Smooth muscle cell (in vitro differentiated cells): ENCODE data around the gene SDF2. TPM values are rescaled to one million over a fixed set of nuclear protein-coding genes. Genes with fewer than 3 reads are reported as not detected.

Experiments
- DNase-seq: peaks from one replicate; lab custom pipeline; 2025; ENCODE audit not compliant: unreplicated experiment; lab: John Stamatoyannopoulos, UW
- H2AFZ ChIP-seq: fragments of 200-600 bp; sonication (generic); 2 replicates; pipeline ENCODE4 v1.6.0; 2016; ENCODE audit warnings: antibody characterized with exemption, low read depth, mild to moderate bottlenecking
- H3F3A ChIP-seq: fragments of 200-600 bp; sonication (generic); 2 replicates; pipeline ENCODE4 v1.6.0; 2017; ENCODE audit warnings: antibody characterized with exemption, low read depth
- H3K27ac ChIP-seq: fragments of 200-600 bp; sonication (generic); 2 replicates; pipeline ENCODE4 v1.5.1; 2016; ENCODE audit warnings: low read depth, mild to moderate bottlenecking
- H3K27me3 ChIP-seq: fragments of 200-600 bp; sonication (generic); 2 replicates; pipeline ENCODE4 v1.6.1; 2016; ENCODE audit warnings: low read depth, mild to moderate bottlenecking
- H3K36me3 ChIP-seq: fragments of 200-600 bp; sonication (generic); 2 replicates; pipeline ENCODE4 v1.5.1; 2016; ENCODE audit warnings: low read depth
- H3K4me1 ChIP-seq: fragments of 200-600 bp; sonication (generic); 2 replicates; pipeline ENCODE4 v1.5.1; 2016; ENCODE audit warnings: low read depth
- H3K4me2 ChIP-seq: fragments of 200-600 bp; sonication (generic); 2 replicates; pipeline ENCODE4 v1.6.0; 2016; ENCODE audit warnings: mild to moderate bottlenecking
- H3K4me3 ChIP-seq: fragments of 200-600 bp; sonication (generic); 2 replicates; pipeline ENCODE4 v1.5.1; 2016; ENCODE audit warnings: mild to moderate bottlenecking
- H3K79me2 ChIP-seq: fragments of 200-600 bp; sonication (generic); 2 replicates; pipeline ENCODE4 v1.6.0; 2016; ENCODE audit warnings: low read depth, mild to moderate bottlenecking
- H3K9ac ChIP-seq: fragments of 200-600 bp; sonication (generic); 2 replicates; pipeline ENCODE4 v1.6.0; 2016; ENCODE audit warnings: low read depth
- H3K9me3 ChIP-seq: fragments of 200-600 bp; sonication (generic); replicated peaks from 2 replicates; pipeline ENCODE4 v1.5.1; 2016; ENCODE audit warnings: low read depth
- H4K20me1 ChIP-seq: fragments of 200-600 bp; sonication (generic); 2 replicates; pipeline ENCODE4 v1.6.0; 2016; ENCODE audit warnings: low read depth
- CTCF ChIP-seq: fragments of 200-600 bp; sonication (generic); IDR thresholded peaks from 2 replicates; pipeline ENCODE4 v1.5.1; 2017; ENCODE audit warnings: borderline replicate concordance, mild to moderate bottlenecking, antibody characterized with exemption; ENCODE audit not compliant: insufficient read depth, poor library complexity, severe bottlenecking
- WGBS: methylation state at CpG from one replicate; pipeline ENCODE4 v1.1.7; 2016; ENCODE audit warnings: low lambda C conversion rate; 5-methylcytosine and 5-hydroxymethylcytosine counted together
- polyA plus RNA-seq: library from polyadenylated mRNA; unstranded; fragments of >200 nt; fragmentation: Nextera tagmentation; extraction: Ambion mirVana; gene quantifications from 2 replicates; pipeline ENCODE4 v1.2.1, GENCODE V29; 2016
- total RNA-seq: library from RNA; depleted of rRNA; stranded (reverse); fragments of >200 nt; gene quantifications from 2 replicates; pipeline ENCODE4 v1.2.3, GENCODE V29; 2014

SDF2 gene
- total and polyA plus RNA-seq, 2 experiments from 2014 or later = 88.6 to 96.5 TPM

GRCh38 chr17:28698253-28698941 lies 36.7 kb upstream of the SDF2 start:
- Histone ChIP-seq H3K27ac (no peak overlapping the region), H3K4me3 (no peak overlapping the region), H3F3A (no peaks in the 10 kb centered on the region), H2AFZ (no peak overlapping the region), H3K36me3 (peaks cover 9% of the 10 kb centered on the region), H3K79me2 (no peaks in the 10 kb centered on the region), H3K27me3 (no peaks in the 10 kb centered on the region), H3K9ac (no peak overlapping the region), H3K4me1 (peaks cover 10% of the 10 kb centered on the region), H4K20me1 (no peaks in the 10 kb centered on the region), H3K4me2 (no peak overlapping the region), H3K9me3 (no peaks in the 10 kb centered on the region)
- 96% methylated on average over 6 of the region's 6 CpGs for WGBS
- no peak for TF ChIP-seq CTCF
- DNase-seq = no peak

- H3K27ac ChIP-seq = no peak overlapping the region
- H3K4me1 ChIP-seq = no peaks in the 10 kb centered on the region
- H3K27me3 ChIP-seq = no peaks in the 10 kb centered on the region
- no peak overlapping the region for H3K4me3 ChIP-seq
- H2AFZ ChIP-seq = no peak overlapping the region
- no peaks in the 10 kb centered on the region for H4K20me1 ChIP-seq
- 100% methylated on average over 1 of the region's 1 CpG for WGBS
- TF ChIP-seq CTCF = no peak
- H3K9ac ChIP-seq = no peak overlapping the region
- no peak overlapping the region for H3K4me2 ChIP-seq
- no peaks in the 10 kb centered on the region for H3K9me3 ChIP-seq
- no peak for DNase-seq
- no peaks in the 10 kb centered on the region for H3K79me2 ChIP-seq
- peaks cover 32% of the 10 kb centered on the region for H3K36me3 ChIP-seq
- H3F3A ChIP-seq = no peaks in the 10 kb centered on the region
Observed at GRCh38 chr17:28693869-28694268, 32.2 kb upstream of the SDF2 start.

DNA sequence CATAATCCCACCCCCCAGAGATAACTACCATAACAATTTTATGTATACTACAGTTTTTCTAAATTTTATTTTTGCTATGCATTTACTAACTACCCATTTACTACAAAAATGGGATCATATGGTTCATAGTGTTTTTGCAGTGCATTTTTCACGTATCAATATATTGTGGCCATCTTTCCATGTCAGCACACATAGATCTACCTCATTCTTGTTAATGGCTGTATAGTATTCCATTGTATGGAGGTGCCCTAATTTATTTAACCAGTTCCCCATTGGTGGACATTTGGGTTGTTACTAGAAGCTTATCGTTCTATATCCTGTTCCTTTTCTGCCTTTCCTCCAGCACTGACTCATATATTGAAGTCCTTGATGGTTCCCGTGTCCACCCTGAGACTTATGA lies 27.3 kb upstream of the SDF2 start:
- H3K27me3 ChIP-seq = no peaks in the 10 kb centered on the region
- no peak overlapping the region for H3K4me2 ChIP-seq
- H4K20me1 ChIP-seq = peaks cover 6% of the 10 kb centered on the region
- peaks cover 4% of the 10 kb centered on the region for H3F3A ChIP-seq
- 97% methylated on average over 3 of the region's 3 CpGs for WGBS
- H3K79me2 ChIP-seq = no peaks in the 10 kb centered on the region
- no peak overlapping the region for H3K27ac ChIP-seq
- peaks cover 66% of the 10 kb centered on the region for H3K36me3 ChIP-seq
- H3K9ac ChIP-seq = no peak overlapping the region
- TF ChIP-seq CTCF = no peak
- no peaks in the 10 kb centered on the region for H3K9me3 ChIP-seq
- no peak overlapping the region for H3K4me3 ChIP-seq
- H3K4me1 ChIP-seq = no peaks in the 10 kb centered on the region
- DNase-seq = no peak
- no peak overlapping the region for H2AFZ ChIP-seq

DNA sequence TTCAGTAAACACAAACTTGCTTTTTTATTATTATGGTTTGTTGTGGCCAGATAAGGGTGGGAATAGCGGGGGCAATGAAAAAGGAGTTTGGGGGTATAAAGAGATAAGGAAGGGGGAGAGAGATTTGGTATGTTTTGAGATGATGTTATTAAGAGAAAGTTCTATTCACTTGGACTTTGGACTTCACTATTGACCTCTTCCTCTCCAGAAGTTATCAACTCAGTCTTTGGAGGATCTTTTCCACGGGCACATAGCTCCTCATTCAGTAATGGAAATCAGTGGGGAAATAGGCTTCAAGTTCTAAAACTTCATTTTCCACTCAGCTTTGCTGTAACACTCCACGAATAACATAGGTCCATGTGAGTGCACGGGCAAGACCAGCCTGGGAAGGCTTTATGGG lies 26.8 kb upstream of the SDF2 start:
- H3K4me3 ChIP-seq = no peak overlapping the region
- no peak overlapping the region for H3K9ac ChIP-seq
- no peak for DNase-seq
- no peak overlapping the region for H3K4me2 ChIP-seq
- H3K27me3 ChIP-seq = no peaks in the 10 kb centered on the region
- H3K9me3 ChIP-seq = no peaks in the 10 kb centered on the region
- no peak overlapping the region for H3K27ac ChIP-seq
- TF ChIP-seq CTCF = no peak
- no peaks in the 10 kb centered on the region for H3K79me2 ChIP-seq
- H3F3A ChIP-seq = peaks cover 4% of the 10 kb centered on the region
- peaks cover 67% of the 10 kb centered on the region for H3K36me3 ChIP-seq
- H3K4me1 ChIP-seq = no peaks in the 10 kb centered on the region
- H4K20me1 ChIP-seq = peaks cover 6% of the 10 kb centered on the region
- WGBS = over 99% methylated on average over 4 of the region's 4 CpGs
- no peak overlapping the region for H2AFZ ChIP-seq
